A673 (cell line): Measurements from ENCODE around the gene MGA. TPM values are rescaled to one million over a fixed set of nuclear protein-coding genes. Genes with fewer than 3 reads are reported as not detected.

Experiments
- BruUV-seq: library from RNA; stranded (reverse); fragments of 400-500 nt; replicated peaks from 2 replicates; lab custom pipeline; 2021; lab: Mats Ljungman, UMichigan
- CTCF ChIA-PET: fragments of 300-600 bp; sonication (Branson Sonifier 250); formaldehyde crosslinking; loops from one replicate; lab custom pipeline; 2022; ENCODE audit warnings: antibody characterized with exemption; lab: Charles Lee
- POLR2A ChIA-PET: fragments of 300-600 bp; sonication (Branson Sonifier 250); formaldehyde crosslinking; loops from one replicate; lab custom pipeline; 2022; ENCODE audit warnings: antibody characterized with exemption; ENCODE audit not compliant: low non-redundant PET; lab: Charles Lee
- DNase-seq: peaks from one replicate; pipeline ENCODE4 v3.0.0-alpha.2; 2015; ENCODE audit warnings: low spot score
- H3K27ac ChIP-seq: fragments of 200-600 bp; sonication (generic); 2 replicates; pipeline ENCODE4 v1.5.1; 2016; ENCODE audit warnings: mixed run types, low read depth, mild to moderate bottlenecking, mixed read lengths, antibody characterized with exemption, low read length; ENCODE audit not compliant: poor library complexity, severe bottlenecking
- H3K27me3 ChIP-seq: fragments of 200-600 bp; sonication (generic); replicated peaks from 2 replicates; pipeline ENCODE4 v1.6.1; 2017; ENCODE audit warnings: mixed run types, low read depth, mild to moderate bottlenecking, mixed read lengths, antibody characterized with exemption, low read length; ENCODE audit not compliant: insufficient read depth, poor library complexity
- H3K36me3 ChIP-seq: fragments of 200-600 bp; sonication (generic); 2 replicates; pipeline ENCODE4 v1.6.1; 2016; ENCODE audit warnings: mixed run types, mild to moderate bottlenecking, mixed read lengths, antibody characterized with exemption, low read length; ENCODE audit not compliant: insufficient read depth, poor library complexity, severe bottlenecking
- H3K4me1 ChIP-seq: fragments of 200-600 bp; sonication (generic); 2 replicates; pipeline ENCODE4 v1.6.1; 2017; ENCODE audit warnings: mixed run types, mild to moderate bottlenecking, mixed read lengths, antibody characterized with exemption, low read length; ENCODE audit not compliant: insufficient read depth, poor library complexity, severe bottlenecking
- H3K4me3 ChIP-seq: fragments of 200-600 bp; sonication (generic); 2 replicates; pipeline ENCODE4 v1.5.1; 2016; ENCODE audit warnings: low read depth, mixed run types, mild to moderate bottlenecking, mixed read lengths, low read length; ENCODE audit not compliant: poor library complexity, severe bottlenecking
- H3K9me3 ChIP-seq: fragments of 200-600 bp; sonication (generic); 2 replicates; pipeline ENCODE4 v1.6.1; 2016; ENCODE audit warnings: mixed run types, low read depth, mild to moderate bottlenecking, mixed read lengths, antibody characterized with exemption, low read length; ENCODE audit not compliant: poor library complexity, severe bottlenecking
- EZH2 ChIP-seq: fragments of 200-600 bp; sonication (generic); IDR thresholded peaks from 2 replicates; pipeline ENCODE4 v1.6.1; 2017; ENCODE audit warnings: borderline replicate concordance, low read depth, mild to moderate bottlenecking, mixed read lengths, antibody characterized with exemption, low read length; ENCODE audit not compliant: poor library complexity, severe bottlenecking
- intact Hi-C: fragments of 100-400 bp; cut with micrococcal nuclease; formaldehyde crosslinking; loops from one replicate; pipeline ENCODE4 v1.10.0; 2022; ENCODE audit not compliant: unreplicated experiment
- total RNA-seq: library from RNA; stranded (reverse); gene quantifications from 2 replicates; pipeline ENCODE4 v1.2.3, GENCODE V29; 2021
- TF ChIP-seq, protein P1 (sequence below): fragments of 300-800, 200-600 bp; sonication (generic); conservative IDR thresholded peaks from 2 replicates; pipeline ENCODE4 v1.5.1; 2017; ENCODE audit warnings: low read depth, mild to moderate bottlenecking, antibody characterized with exemption, low read length, moderate library complexity, mixed read lengths

The MGA gene
- total RNA-seq, 1 experiment from 2014 or later: 49.3 TPM

DNA sequence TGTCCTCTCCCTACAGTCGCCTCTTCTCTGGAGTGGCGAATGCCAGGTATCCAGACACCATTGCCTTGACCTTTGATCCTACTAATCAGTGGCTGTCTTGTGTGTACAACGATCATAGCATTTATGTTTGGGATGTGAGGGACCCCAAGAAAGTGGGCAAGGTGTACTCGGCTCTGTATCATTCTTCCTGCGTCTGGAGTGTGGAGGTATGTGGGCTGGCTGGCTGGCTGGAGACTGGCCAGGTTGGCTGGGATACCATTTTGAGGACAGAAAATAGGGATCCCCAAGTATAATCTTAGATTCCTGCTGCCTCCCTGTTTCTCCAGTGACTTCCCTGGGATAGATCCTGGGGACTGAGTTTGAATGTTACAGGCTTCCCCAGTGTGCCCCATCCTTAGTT, 154.3 kb downstream of the MGA start:
- intact Hi-C loops: loop anchor here (5.0 kb wide), 1 partner anchor 212 kb away; no protein-coding TSS in a partner anchor
- Histone ChIP-seq H3K9me3 (no peaks in the 10 kb centered on the region), H3K36me3 (peaks cover 7% of the 10 kb centered on the region), H3K4me3 (no peak overlapping the region), H3K27me3 (no peaks in the 10 kb centered on the region), H3K4me1 (no peaks in the 10 kb centered on the region), H3K27ac (no peak overlapping the region)
- POLR2A ChIA-PET: no interaction called here
- no peak for DNase-seq
- no TSS peak for BruUV-seq
- CTCF ChIA-PET: no interaction called here
- TF ChIP-seq, protein P1, sequence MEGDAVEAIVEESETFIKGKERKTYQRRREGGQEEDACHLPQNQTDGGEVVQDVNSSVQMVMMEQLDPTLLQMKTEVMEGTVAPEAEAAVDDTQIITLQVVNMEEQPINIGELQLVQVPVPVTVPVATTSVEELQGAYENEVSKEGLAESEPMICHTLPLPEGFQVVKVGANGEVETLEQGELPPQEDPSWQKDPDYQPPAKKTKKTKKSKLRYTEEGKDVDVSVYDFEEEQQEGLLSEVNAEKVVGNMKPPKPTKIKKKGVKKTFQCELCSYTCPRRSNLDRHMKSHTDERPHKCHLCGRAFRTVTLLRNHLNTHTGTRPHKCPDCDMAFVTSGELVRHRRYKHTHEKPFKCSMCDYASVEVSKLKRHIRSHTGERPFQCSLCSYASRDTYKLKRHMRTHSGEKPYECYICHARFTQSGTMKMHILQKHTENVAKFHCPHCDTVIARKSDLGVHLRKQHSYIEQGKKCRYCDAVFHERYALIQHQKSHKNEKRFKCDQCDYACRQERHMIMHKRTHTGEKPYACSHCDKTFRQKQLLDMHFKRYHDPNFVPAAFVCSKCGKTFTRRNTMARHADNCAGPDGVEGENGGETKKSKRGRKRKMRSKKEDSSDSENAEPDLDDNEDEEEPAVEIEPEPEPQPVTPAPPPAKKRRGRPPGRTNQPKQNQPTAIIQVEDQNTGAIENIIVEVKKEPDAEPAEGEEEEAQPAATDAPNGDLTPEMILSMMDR: no peak
- TF ChIP-seq EZH2: no peak

DNA sequence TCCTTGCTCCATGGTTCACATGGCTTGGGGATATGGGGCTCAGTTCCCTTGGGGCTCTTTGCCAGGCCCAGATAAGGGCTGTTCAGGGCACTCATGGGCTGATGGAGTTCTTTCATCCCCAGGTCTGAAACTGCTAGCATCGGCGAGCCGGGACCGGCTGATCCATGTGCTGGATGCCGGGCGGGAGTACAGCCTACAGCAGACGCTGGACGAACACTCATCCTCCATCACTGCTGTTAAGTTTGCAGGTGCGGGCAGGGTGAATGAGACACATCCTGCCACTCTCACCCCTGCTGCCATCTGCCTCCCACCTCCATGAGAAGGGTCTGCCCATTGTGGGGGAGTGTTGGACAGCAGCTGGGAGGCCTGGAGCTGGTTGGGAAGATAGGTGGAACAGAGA, 156.6 kb downstream of the MGA start:
- H3K36me3 ChIP-seq: peaks cover 9% of the 10 kb centered on the region

DNA sequence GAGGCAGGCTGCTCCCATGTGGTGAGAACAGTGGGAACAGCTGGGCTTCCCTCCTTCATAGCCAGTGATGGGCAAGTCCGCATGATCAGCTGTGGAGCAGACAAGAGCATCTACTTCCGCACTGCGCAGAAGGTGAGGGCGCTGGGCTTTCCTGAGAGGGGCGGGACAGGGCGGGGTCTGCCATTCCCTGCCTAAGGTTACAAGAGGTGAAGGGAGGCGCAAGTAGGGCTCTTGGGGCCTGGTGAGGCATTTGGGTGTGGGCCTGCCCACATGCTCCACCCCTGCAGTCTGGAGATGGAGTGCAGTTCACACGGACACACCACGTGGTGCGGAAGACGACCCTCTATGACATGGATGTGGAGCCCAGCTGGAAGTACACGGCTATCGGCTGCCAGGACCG, 157.1 kb downstream of the MGA start:
- DNase-seq: no peak
- H3K4me3 ChIP-seq: no peak overlapping the region
- H3K36me3 ChIP-seq: peaks cover 11% of the 10 kb centered on the region
- H3K4me1 ChIP-seq: no peaks in the 10 kb centered on the region
- ChIA-PET POLR2A (no interaction called here), CTCF (no interaction called here)
- H3K27ac ChIP-seq: no peak overlapping the region
- intact Hi-C loops: no loop called here
- no peaks in the 10 kb centered on the region for H3K9me3 ChIP-seq
- H3K27me3 ChIP-seq: no peaks in the 10 kb centered on the region
- BruUV-seq: no TSS peak
- no peak for TF ChIP-seq EZH2

More for the DNA sequence above, 156.6 kb downstream of the MGA start:
- TF ChIP-seq EZH2: no peak
- TF ChIP-seq, protein P1: no peak
- ChIA-PET POLR2A (no interaction called here), CTCF (no interaction called here)
- intact Hi-C loops: no loop called here
- Histone ChIP-seq H3K27ac (no peak overlapping the region), H3K4me1 (no peaks in the 10 kb centered on the region), H3K27me3 (no peaks in the 10 kb centered on the region), H3K9me3 (no peaks in the 10 kb centered on the region), H3K4me3 (no peak overlapping the region)
- no TSS peak for BruUV-seq
- no peak for DNase-seq

DNA sequence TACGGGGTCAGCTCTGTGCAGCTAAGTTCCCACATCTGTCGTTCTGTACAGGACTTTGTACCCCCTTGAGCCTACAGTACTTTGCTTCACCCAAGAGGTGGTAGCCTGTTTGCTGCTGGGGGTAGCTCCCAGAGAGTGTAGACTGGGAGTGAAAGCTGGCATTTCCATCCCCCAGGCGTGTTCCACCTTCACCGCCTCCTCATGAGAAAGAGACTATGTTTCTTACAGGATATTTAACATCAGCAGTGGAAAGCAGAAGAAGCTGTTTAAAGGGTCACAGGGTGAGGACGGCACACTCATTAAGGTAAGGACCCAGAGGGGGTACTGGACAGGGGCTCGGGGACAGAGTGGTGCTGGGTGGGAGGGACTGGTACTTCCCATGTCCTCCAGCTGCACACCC, 157.6 kb downstream of the MGA start:
- no peaks in the 10 kb centered on the region for H3K27me3 ChIP-seq

More for the DNA sequence above, 157.6 kb downstream of the MGA start:
- Histone ChIP-seq H3K4me1 (no peaks in the 10 kb centered on the region), H3K9me3 (no peaks in the 10 kb centered on the region), H3K27ac (no peak overlapping the region), H3K36me3 (peaks cover 12% of the 10 kb centered on the region), H3K4me3 (no peak overlapping the region)
- CTCF ChIA-PET: no interaction called here
- BruUV-seq: no TSS peak
- no peak for DNase-seq
- no peak for TF ChIP-seq EZH2
- TF ChIP-seq, protein P1: no peak
- intact Hi-C loops: no loop called here
- POLR2A ChIA-PET: no interaction called here
